ENCODE data around the gene TGFBR3. TPM values are rescaled to one million over a fixed set of nuclear protein-coding genes. Genes with fewer than 3 reads are reported as not detected.

The TGFBR3 gene
- total RNA-seq, 2 experiments from 2014 or later = 3.2 to 3.3 TPM

GRCh38 chr1:91829293-91830153, 56.4 kb downstream of the TGFBR3 start:
- no peak overlapping the region for H3K4me3 Mint-ChIP-seq

GRCh38 chr1:91828583-91829281, 57.2 kb downstream of the TGFBR3 start:
- no peak overlapping the region for H3K27ac Mint-ChIP-seq
- no peaks in the 10 kb centered on the region for H3K36me3 Mint-ChIP-seq (ENCODE audit: low read depth)
- H3K9me3 Mint-ChIP-seq = no peaks in the 10 kb centered on the region
- H3K4me3 Mint-ChIP-seq = no peak overlapping the region
- H3K27me3 Mint-ChIP-seq (ENCODE audit: low read depth) = no peaks in the 10 kb centered on the region
- H3K4me1 Mint-ChIP-seq (ENCODE audit: low read depth) = peaks cover 18% of the 10 kb centered on the region
- intact Hi-C loops (cut with micrococcal nuclease) = no loop called here
- CTCF ChIA-PET = interaction anchor here (0.7 kb wide), 1 partner anchor 99 kb away, joined by 3 read pairs; no protein-coding TSS in a partner anchor
- DNase-seq = no peak

More at GRCh38 chr1:91829293-91830153, 56.4 kb downstream of the TGFBR3 start:
- Mint-ChIP-seq H3K36me3 (ENCODE audit: low read depth) (no peaks in the 10 kb centered on the region), H3K27ac (no peak overlapping the region), H3K4me1 (ENCODE audit: low read depth) (peaks cover 18% of the 10 kb centered on the region), H3K27me3 (ENCODE audit: low read depth) (no peaks in the 10 kb centered on the region), H3K9me3 (no peaks in the 10 kb centered on the region)
- no peak for DNase-seq
- intact Hi-C loops (cut with micrococcal nuclease) = no loop called here
- CTCF ChIA-PET = interaction anchor here (0.7 to 1.0 kb wide), 2 partner anchors 24 to 98 kb away, joined by 3 read pairs; no protein-coding TSS in a partner anchor

- Mint-ChIP-seq H3K4me3 (no peak overlapping the region), H3K9me3 (no peaks in the 10 kb centered on the region), H3K27me3 (ENCODE audit: low read depth) (no peaks in the 10 kb centered on the region), H3K4me1 (ENCODE audit: low read depth) (peaks cover 18% of the 10 kb centered on the region), H3K27ac (no peak overlapping the region), H3K36me3 (ENCODE audit: low read depth) (no peaks in the 10 kb centered on the region)
- intact Hi-C loops (cut with micrococcal nuclease) = no loop called here
- DNase-seq = no peak
- CTCF ChIA-PET = no interaction called here
Observed at GRCh38 chr1:91827459-91828321, 58.3 kb downstream of the TGFBR3 start.

- no peak overlapping the region for H3K27ac Mint-ChIP-seq
- no peak overlapping the region for H3K4me3 Mint-ChIP-seq
- no peak for DNase-seq
- CTCF ChIA-PET = no interaction called here
- H3K27me3 Mint-ChIP-seq (ENCODE audit: low read depth) = no peaks in the 10 kb centered on the region
- H3K36me3 Mint-ChIP-seq (ENCODE audit: low read depth) = no peaks in the 10 kb centered on the region
- intact Hi-C loops (cut with micrococcal nuclease) = no loop called here
- peaks cover 18% of the 10 kb centered on the region for H3K4me1 Mint-ChIP-seq (ENCODE audit: low read depth)
- H3K9me3 Mint-ChIP-seq = no peaks in the 10 kb centered on the region
Observed at GRCh38 chr1:91827087-91827458, 58.9 kb downstream of the TGFBR3 start.

- no peaks in the 10 kb centered on the region for H3K9me3 Mint-ChIP-seq
- CTCF ChIA-PET = no interaction called here
- H3K27me3 Mint-ChIP-seq (ENCODE audit: low read depth) = no peaks in the 10 kb centered on the region
- intact Hi-C loops (cut with micrococcal nuclease) = no loop called here
- no peak for DNase-seq
- no peak overlapping the region for H3K4me3 Mint-ChIP-seq
- H3K27ac Mint-ChIP-seq = no peak overlapping the region
- H3K36me3 Mint-ChIP-seq (ENCODE audit: low read depth) = no peaks in the 10 kb centered on the region
- peaks cover 19% of the 10 kb centered on the region for H3K4me1 Mint-ChIP-seq (ENCODE audit: low read depth)
Observed at GRCh38 chr1:91826649-91827048, 59.3 kb downstream of the TGFBR3 start.

GRCh38 chr1:91826248-91826647, 59.7 kb downstream of the TGFBR3 start:
- no peaks in the 10 kb centered on the region for H3K36me3 Mint-ChIP-seq (ENCODE audit: low read depth)
- intact Hi-C loops (cut with micrococcal nuclease) = no loop called here
- no peaks in the 10 kb centered on the region for H3K27me3 Mint-ChIP-seq (ENCODE audit: low read depth)
- no peak for DNase-seq
- H3K27ac Mint-ChIP-seq = no peak overlapping the region
- CTCF ChIA-PET = no interaction called here
- H3K9me3 Mint-ChIP-seq = no peaks in the 10 kb centered on the region
- H3K4me1 Mint-ChIP-seq (ENCODE audit: low read depth) = peaks cover 19% of the 10 kb centered on the region
- no peak overlapping the region for H3K4me3 Mint-ChIP-seq

- Mint-ChIP-seq H3K4me3 (no peak overlapping the region), H3K36me3 (ENCODE audit: low read depth) (no peaks in the 10 kb centered on the region), H3K4me1 (ENCODE audit: low read depth) (peaks cover 7% of the 10 kb centered on the region), H3K27ac (no peak overlapping the region), H3K27me3 (ENCODE audit: low read depth) (no peaks in the 10 kb centered on the region), H3K9me3 (no peaks in the 10 kb centered on the region)
- CTCF ChIA-PET = interaction anchor here (0.6 kb wide), 1 partner anchor 302 kb away, joined by 5 read pairs; no protein-coding TSS in a partner anchor
- intact Hi-C loops (cut with micrococcal nuclease) = no loop called here
- DNase-seq = no peak
Observed at GRCh38 chr1:91821126-91821868, 64.7 kb downstream of the TGFBR3 start.

- no peak for DNase-seq
- no peak overlapping the region for H3K27ac Mint-ChIP-seq
- H3K4me1 Mint-ChIP-seq (ENCODE audit: low read depth) = peaks cover 12% of the 10 kb centered on the region
- H3K4me3 Mint-ChIP-seq = no peak overlapping the region
- no peaks in the 10 kb centered on the region for H3K27me3 Mint-ChIP-seq (ENCODE audit: low read depth)
- no peaks in the 10 kb centered on the region for H3K36me3 Mint-ChIP-seq (ENCODE audit: low read depth)
- no peaks in the 10 kb centered on the region for H3K9me3 Mint-ChIP-seq
- CTCF ChIA-PET = interaction anchor here (0.6 kb wide), 1 partner anchor 510 kb away, joined by 3 read pairs; no protein-coding TSS in a partner anchor
- intact Hi-C loops (cut with micrococcal nuclease) = no loop called here
Observed at GRCh38 chr1:91819038-91819788, 66.7 kb downstream of the TGFBR3 start.

- Mint-ChIP-seq H3K4me1 (ENCODE audit: low read depth) (peaks cover 17% of the 10 kb centered on the region), H3K27me3 (ENCODE audit: low read depth) (no peaks in the 10 kb centered on the region), H3K27ac (no peak overlapping the region), H3K9me3 (no peaks in the 10 kb centered on the region), H3K36me3 (ENCODE audit: low read depth) (no peaks in the 10 kb centered on the region), H3K4me3 (no peak overlapping the region)
- CTCF ChIA-PET = no interaction called here
- intact Hi-C loops (cut with micrococcal nuclease) = no loop called here
- no peak for DNase-seq
Observed at GRCh38 chr1:91818713-91818975, 67.3 kb downstream of the TGFBR3 start.

- DNase-seq = no peak
- no peak overlapping the region for H3K4me3 Mint-ChIP-seq
- no peaks in the 10 kb centered on the region for H3K36me3 Mint-ChIP-seq (ENCODE audit: low read depth)
- CTCF ChIA-PET = interaction anchor here (0.6 kb wide), 1 partner anchor 19 kb away, joined by 5 read pairs; no protein-coding TSS in a partner anchor
- no peaks in the 10 kb centered on the region for H3K9me3 Mint-ChIP-seq
- no peak overlapping the region for H3K27ac Mint-ChIP-seq
- intact Hi-C loops (cut with micrococcal nuclease) = no loop called here
- H3K27me3 Mint-ChIP-seq (ENCODE audit: low read depth) = no peaks in the 10 kb centered on the region
- H3K4me1 Mint-ChIP-seq (ENCODE audit: low read depth) = peaks cover 27% of the 10 kb centered on the region
Observed at GRCh38 chr1:91817211-91817905, 68.6 kb downstream of the TGFBR3 start.

GRCh38 chr1:91816031-91816430, 69.9 kb downstream of the TGFBR3 start:
- Mint-ChIP-seq H3K27ac (no peak overlapping the region), H3K4me1 (ENCODE audit: low read depth) (peaks cover 33% of the 10 kb centered on the region), H3K9me3 (no peaks in the 10 kb centered on the region), H3K4me3 (no peak overlapping the region), H3K36me3 (ENCODE audit: low read depth) (no peaks in the 10 kb centered on the region), H3K27me3 (ENCODE audit: low read depth) (no peaks in the 10 kb centered on the region)
- intact Hi-C loops (cut with micrococcal nuclease) = no loop called here
- no peak for DNase-seq
- CTCF ChIA-PET = no interaction called here

All from activated naive CD4-positive, alpha-beta T cell treated with anti-CD3 and anti-CD28 coated beads for 36 hours (primary cell).